GM18907 (cell line): ENCODE results near the gene CES4A.
"Not testable (repeated sequence)": the region's sequence is repeated elsewhere in the genome, so short reads cannot be mapped to it uniquely, and the experiment has no call there.

Experiments used
- ATAC-seq: cut with Tn5 transposase; IDR thresholded peaks from one replicate; pipeline ENCODE4 v1.9.1; 2021; ENCODE audit warnings: mild to moderate bottlenecking, moderate library complexity; ENCODE audit not compliant: unreplicated experiment

CES4A gene

GRCh38 chr16:66955363-66956153 is 32.8 kb upstream of the CES4A start:
- ATAC-seq: not testable (repeated sequence)

GRCh38 chr16:66956154-66956457 is 32.3 kb upstream of the CES4A start:
- ATAC-seq: not testable (repeated sequence)

- no peak for ATAC-seq
Observed at GRCh38 chr16:66958857-66959703, 29.3 kb upstream of the CES4A start.

- ATAC-seq: no peak
Observed at GRCh38 chr16:66959704-66960161, 28.7 kb upstream of the CES4A start.

GRCh38 chr16:66960270-66960669 is 28.1 kb upstream of the CES4A start:
- ATAC-seq: no peak

GRCh38 chr16:66961065-66961744 is 27.2 kb upstream of the CES4A start, which contains the start of gene CES3:
TSS of gene CES3 (plus strand) at chr16:66961266. CDS start at chr16:66961308, 42 bp downstream.
- peak; percentile 76 for ATAC-seq

GRCh38 chr16:66961914-66962313 is 26.5 kb upstream of the CES4A start:
- ATAC-seq: no peak

- no peak for ATAC-seq
Observed at GRCh38 chr16:66964049-66964448, 24.3 kb upstream of the CES4A start.

GRCh38 chr16:66968847-66969246 is 19.5 kb upstream of the CES4A start:
- no peak for ATAC-seq

- ATAC-seq: no peak
Observed at GRCh38 chr16:66970775-66971720, 17.3 kb upstream of the CES4A start.

GRCh38 chr16:66972983-66973382 is 15.4 kb upstream of the CES4A start:
- ATAC-seq: no peak

GRCh38 chr16:66973716-66974115 is 14.7 kb upstream of the CES4A start:
- no peak for ATAC-seq

- ATAC-seq: not testable (repeated sequence)
Observed at GRCh38 chr16:66974156-66974931, 14.0 kb upstream of the CES4A start.

- ATAC-seq: not testable (repeated sequence)
Observed at GRCh38 chr16:66974932-66975246, 13.5 kb upstream of the CES4A start.

- no peak for ATAC-seq
Observed at GRCh38 chr16:66975302-66975893, 13.0 kb upstream of the CES4A start.

GRCh38 chr16:66976746-66977145 is 11.6 kb upstream of the CES4A start:
- no peak for ATAC-seq

GRCh38 chr16:66977341-66978113 is 10.9 kb upstream of the CES4A start:
- ATAC-seq: peak; percentile 74

- ATAC-seq: no peak
Observed at GRCh38 chr16:66979011-66979717, 9.2 kb upstream of the CES4A start.
